NCI-H2227 treated with DMSO at 0.1 percent for 48 hours (cell line): ENCODE measurements around the gene GALNT4.

Source experiments
- DNase-seq: peaks from one replicate; lab custom pipeline; 2025; lab: John Stamatoyannopoulos, UW

Gene GALNT4

DNA sequence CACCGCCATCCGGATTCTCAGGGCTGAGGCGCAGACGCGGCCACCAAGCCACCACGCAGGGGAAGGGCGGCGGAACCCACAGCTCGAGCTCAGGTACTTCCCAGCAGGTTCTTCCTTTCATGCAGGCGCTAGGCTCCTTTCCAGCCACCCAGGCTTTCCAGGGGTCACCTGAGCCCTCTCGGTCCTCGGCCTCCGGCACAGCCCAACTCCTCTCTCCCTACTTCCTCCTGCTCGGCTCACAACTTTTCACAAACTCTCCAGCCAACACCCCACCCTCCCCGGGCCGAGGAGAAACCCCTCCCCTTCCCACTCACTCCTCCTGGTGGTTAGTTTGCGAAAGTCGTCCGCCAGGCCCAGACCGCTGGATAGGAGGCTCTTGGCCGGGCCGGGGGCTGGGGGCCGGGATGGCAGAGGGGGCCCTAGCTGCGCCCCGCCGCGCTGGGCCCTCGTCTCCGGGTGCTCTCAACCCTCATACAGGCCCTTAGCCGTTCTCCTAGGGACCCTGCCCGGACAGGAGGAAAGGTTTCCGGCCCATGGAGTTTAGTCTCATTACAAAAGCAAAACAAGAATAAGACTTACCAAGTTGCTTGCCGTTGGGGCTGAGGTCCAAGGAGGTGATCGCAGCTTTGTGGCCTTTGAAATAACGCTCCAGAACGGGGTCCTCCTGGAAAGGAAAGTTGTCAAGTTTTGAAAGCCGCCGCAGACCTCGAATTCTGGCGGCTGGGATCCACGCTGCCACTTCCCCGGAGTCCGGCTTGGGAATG lies at the start of gene GALNT4:
Gene GALNT4, minus strand, starts transcription at position 256 of the 764 bp plus-strand sequence. Its CDS starts 247 bp downstream, at position 9.
- DNase-seq: peak; percentile 62

DNA sequence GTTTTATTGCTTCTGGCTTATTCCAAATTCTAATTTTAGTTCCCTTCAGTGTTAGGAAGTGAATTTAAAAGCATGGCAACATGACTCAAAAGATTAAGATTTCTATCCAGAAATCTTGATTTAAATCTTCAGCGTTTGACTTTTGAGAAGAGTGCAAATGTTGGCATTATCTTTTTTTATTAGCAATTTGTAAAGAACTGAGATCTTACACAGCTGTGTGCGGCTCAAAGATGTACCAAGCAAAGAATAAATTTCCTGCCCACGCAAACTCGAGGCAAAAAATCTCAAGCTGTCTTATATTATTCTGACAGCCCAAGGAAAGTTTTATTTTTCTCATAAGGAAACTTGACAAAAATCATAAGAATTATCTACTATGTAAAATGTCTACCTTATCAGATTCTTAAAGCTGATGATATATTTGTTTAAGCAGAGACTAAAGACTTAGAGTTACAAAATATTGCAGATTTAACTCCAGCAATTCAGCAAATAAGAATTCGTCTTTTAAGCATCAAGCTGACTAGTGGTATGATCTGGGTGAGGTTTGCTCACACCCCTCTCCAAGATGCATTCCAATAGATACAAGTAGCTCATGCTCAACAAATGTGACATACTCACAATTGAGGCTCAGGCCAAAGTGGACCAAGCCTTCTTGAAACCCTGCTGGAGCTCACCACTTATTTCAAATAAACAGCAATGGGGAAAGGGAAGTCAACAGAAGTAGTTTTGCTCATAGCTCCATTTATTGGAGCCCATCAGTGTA lies 48.6 kb upstream of the GALNT4 start:
- no peak for DNase-seq

DNA sequence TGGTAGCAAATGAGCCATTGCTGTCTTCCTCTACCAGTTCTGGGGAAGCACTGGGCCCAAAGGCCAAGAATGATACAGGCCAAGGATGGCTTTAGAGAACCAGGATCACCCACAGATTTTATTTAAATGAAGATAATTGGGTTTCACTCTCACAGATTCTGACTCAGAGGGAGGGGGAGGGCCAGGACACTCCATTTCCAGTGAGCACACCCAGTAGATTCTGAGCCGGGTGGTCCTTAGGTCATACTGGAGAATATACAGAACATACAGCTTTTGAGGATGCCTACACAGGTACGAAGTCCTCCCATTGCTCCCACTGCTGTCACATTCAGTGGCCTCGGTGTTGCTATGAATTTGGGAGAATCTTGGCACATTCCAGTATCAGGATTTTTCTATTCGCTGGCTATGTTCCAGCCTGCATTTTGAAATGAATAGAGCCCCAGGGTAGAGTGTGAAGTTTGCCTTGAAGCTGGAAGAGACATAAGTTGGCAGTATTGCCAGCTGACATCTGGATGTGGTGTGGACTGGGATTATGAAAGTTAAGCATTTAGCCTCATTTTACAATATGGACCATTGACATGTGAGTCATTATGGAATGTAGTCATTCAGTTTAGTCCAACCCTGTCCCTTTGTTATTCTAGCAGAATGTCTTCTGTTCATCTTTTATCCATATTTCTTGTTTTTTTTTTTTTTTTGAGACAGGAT lies 47.0 kb upstream of the GALNT4 start:
- DNase-seq: no peak

DNA sequence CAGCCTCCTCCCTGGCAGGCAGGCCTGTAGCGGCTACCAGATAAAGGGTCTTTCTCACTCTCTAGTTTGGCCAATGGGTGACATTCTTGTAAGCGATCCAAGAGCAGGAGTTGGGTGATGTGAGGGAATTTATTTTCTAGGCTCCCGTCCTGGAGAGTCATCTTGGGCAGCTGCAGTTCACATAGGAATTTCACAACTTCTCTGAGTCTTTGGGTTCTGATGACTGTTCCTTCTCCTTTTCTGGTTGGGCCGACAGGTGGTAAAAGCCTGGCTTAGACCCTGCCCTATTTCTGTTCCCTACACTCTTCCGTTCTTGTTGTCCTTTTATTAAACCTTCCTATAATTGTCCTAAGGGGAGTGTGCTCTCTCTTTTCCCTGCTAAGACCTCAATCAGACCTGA lies 43.9 kb upstream of the GALNT4 start:
- no peak for DNase-seq

DNA sequence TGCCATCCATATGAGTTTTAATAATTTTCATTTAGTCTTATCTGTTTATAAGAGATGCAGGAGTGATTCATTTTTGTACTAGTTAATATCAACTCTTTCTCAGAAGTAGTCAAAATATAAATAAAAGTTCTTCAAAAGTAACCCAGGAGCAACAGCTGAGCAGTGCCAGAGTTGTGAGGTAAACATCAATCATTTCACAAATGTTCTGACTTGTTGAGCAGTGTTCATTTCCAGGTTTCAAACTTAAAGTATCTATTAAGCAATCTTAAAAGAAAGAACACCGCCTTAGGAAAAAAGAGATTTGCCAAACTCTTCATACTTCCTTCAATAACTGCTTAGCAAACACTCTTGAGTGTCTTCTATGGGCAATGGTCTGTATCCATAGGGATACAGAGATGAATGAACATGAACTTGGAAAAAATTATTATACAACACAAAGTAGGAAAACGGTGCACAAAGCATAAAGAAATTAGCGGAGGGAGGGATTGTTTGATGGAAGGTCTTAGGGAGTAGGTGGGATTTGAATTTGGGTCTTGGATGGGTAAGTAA lies 43.2 kb upstream of the GALNT4 start:
- DNase-seq: no peak

DNA sequence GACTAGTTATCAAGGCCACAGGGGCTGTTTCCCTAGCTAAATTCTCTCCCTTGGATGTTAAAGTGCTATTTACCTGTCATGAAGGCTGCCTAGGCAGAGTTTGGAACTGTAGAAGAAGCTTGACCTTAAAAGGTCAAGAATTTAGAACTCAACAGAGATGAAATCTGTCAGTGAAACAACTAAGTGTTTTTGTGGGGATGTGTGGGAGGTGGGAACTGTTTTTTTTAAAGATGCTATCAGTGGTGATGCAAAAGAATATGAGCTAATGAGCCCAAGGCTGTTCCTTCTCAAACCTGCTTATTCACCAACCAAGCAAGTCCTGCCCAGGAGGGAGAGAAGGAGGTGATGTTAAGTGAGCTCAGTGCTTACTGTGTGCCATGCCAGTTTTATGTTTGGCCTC lies 42.0 kb upstream of the GALNT4 start:
- no peak for DNase-seq

DNA sequence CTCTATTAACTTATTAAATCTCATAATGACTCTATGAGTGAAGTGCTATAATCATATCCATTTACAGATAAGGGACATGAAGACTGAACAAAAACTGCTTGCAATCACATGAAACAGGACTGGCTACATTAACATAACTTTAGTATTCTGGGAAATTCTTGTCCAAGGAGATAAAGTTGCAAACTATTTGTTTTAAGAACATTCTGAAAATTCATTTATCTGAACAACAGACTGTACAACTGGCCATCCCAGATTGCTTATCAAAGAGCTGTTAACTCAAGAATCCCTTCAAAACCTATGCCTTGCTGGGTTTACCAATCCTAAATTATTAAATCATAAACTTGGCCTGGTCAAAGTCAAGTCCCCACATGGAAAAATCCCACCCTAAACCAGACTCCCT lies 40.4 kb upstream of the GALNT4 start:
- DNase-seq: no peak

DNA sequence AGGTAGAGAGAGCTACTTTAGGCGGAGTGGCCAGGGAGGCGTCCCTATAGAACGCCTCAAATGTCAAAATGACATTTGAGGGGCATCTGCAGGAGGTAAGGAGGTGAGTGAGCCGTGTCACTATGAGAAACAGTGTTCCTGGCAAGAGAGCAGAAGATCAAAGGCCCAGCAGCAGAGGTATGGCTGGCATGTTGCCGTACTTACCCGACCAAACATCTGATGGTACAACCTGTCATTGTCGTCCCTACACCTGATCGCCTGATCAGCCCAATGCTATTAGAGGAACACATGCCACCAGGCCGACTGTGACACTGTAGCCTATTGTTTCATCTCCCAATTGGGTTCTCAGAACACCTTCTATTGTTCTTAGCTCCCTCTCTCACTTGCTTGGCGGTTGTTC lies 35.2 kb upstream of the GALNT4 start:
- DNase-seq: no peak

DNA sequence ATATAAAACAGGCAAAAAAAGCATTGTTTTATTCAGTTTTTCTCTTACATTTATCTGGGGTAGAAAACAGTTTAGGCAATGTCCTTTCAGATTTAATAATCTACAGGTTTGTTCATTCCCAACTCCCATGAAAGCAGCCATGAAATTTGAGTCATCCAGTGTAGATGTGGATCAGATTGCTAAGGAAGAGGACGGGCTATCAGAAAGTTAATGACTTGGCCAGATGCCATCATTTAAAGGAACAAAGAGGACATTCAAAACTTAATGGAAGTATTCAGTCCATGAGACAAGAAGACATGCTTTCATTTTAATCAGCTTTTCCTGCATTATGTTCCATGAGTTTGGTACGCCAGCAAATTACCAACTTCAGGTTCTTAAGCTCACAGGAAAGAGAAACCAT lies 32.4 kb upstream of the GALNT4 start:
- DNase-seq: no peak

DNA sequence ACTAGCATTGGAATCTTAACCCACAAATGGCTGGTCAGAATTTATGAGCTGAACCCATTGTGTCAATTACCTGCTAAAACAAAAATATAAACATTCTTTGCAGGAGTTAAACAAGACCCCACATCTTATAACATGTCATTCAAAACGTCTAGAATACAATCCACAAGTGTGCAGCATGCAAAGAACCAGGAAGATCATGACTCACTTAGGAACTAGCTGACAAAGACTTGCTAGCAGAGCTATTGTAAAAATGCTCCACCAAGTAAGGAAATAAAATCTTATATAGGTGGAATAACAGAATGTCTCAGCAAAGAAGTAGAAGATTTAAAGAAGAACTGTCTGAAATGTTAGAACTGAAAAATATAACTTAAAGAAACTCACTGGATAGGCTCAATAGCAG lies 27.8 kb upstream of the GALNT4 start:
- no peak for DNase-seq

DNA sequence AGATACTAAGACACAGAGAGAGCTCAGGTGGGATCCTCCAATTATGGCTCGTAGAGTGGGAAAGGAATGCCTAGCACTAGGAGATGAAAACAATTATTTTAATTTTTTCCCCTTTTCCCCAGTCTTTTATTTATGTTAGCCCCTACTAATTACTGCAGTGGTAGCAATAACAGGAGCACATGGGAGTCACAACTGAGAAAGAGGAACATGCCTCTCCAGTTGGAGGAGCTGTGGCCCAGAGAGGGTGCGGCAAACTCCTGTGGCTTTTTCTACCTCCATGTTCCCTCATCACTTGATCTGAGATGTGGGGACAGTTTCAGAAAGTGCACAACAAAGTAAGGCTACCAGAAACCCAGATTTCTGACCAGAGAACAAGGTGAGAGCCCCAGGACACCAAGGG lies 27.2 kb upstream of the GALNT4 start:
- DNase-seq: no peak

DNA sequence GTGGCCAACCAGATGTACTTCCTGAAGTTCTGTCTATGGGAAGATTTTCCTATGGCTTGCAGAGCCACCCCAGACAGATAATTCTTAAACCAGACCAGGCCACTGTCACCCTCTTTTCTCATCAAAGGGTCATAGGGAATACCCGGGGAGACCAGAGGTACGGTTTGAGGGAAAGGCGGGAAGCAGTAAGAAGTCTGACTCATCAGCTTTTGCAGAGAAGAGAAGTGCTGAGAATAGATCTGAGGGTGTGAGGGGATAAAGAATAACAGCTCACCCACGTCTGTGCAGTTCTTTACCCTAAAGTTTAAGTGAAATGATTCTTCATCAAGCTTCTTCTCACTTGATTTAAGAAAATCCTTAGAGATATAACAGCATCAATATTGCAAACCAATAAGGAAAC lies 22.5 kb upstream of the GALNT4 start:
- no peak for DNase-seq

DNA sequence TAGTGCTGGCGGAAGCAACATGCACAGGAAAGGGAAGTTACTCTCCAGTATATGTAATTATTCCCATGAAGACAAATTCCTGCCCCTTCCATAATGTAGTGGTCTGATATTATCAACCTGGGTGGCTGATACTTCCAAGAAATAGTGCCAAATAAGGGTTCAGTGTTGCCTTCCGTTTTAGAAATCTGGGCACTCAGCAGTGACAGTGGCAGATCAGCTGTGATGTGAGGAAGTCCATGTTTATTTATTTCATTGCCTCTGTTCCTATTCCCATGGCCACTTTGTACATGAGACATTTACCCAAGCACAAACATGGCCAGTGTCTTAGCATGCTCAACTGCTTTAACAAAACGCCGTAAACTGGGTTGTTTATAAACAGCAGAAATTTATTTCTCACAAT lies 21.6 kb upstream of the GALNT4 start:
- no peak for DNase-seq

DNA sequence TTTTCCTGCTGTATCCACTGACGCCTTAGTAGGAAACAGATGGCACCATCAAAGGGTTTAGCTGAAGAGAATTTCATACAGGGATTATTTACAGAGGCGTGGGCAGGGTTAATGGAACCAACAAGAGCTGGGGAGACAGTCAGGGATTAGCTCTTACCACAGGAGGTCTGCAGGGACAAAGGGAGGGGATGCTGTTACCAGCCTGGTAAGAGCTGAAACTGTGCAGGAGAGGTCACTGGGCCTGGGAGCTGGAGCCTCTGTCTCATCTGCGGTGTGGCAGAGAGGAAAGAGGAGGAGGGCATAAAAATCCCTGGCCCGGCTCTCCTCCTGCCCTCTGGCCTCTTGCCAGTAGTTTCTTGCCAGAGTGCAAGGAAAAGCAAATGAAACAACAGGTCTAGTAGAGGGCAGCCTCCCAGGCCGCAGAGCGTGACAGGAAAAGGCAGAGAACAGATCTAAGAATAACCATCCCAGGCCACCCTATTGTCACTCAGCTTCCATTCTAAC lies 20.1 kb upstream of the GALNT4 start:
- peak; percentile 92 for DNase-seq

DNA sequence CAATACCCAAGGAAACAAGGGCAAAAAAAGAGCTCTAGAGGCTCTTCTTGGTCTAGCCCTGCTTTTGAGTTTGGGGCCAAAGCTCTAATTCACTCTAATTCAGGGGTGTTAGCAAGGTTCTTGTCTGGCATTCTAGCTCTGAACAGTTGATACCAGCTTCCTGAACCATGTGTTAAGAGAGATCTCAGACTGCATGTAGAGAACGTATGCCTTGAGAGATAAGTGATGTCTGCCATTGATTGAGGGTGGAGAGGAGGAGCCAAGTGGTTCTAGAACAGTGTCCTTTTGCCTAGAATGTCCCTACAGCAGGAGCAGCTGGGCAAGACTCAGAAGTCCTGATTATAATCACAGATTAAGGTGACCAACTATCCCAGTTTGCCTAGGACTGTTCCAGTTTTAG lies 19.4 kb upstream of the GALNT4 start:
- DNase-seq: no peak

DNA sequence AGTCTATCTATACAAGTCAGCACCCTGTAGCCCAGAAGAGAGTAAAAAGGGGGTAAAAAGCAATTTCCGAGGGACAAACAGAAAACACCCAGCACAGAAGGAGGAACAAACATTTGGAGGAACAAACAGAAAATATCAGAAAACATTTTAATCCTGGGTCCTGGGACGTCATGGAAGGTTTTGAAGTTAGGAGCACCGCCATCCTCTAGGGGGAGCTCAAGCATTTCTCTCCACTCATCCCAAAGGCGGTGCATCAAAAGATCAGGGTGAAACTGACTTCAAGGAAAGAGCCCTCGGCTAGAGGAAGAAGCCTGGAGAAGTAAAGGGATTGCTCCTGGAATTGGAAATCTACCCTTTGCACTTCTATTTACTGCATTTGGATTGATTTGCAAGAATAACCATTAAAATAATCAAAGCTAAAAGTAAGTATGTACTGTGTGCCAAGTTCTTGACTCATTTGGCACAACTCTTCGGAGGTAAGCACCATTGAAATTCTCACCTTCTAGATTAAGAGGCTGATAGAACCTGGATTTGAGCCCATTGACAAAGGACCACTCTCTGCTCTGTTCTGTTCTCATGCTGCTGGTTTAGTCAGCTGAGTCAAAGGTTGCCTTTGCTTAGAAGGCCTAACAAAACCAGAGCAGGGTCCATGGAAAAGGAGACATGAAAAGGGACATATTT lies 18.5 kb upstream of the GALNT4 start:
- peak; percentile 35 for DNase-seq

DNA sequence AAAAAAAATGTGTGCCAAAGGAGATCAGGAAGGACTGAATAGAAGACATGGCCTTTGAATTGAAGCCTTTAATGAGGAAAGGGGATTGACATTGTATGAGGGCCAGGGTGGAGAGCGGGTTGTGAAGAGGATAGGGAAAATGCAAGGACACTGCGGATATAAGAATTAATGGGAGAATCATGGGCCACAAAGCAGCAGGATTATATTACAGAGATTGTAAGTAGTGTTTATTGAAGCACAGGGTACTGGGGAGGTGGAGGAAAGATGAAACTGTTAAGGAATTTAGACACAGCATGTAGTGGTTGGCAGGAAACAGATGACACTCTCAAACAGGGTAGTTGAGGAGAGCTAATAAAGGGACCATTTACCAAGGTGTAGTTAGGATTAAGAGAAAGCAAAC lies 17.6 kb upstream of the GALNT4 start:
- DNase-seq: no peak

DNA sequence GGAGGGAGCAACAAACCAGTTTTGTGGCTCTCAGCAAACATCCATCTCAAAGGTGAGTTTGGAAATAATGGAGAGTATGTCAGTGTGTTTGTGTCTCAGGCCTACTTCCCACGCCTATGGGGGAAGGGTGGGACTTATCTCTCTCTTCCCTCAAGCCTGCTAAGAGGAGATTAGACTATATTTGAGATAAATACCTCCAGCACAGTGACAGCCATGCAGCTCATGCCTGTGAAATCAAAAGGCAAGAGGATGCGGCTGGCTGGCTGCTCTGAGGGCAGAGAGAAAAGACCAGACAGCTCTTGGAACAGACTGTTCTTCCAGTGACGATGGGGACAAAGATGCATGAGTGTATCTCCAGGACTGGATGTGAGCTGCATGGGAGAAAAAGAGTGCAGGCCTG lies 16.0 kb upstream of the GALNT4 start:
- DNase-seq: no peak

DNA sequence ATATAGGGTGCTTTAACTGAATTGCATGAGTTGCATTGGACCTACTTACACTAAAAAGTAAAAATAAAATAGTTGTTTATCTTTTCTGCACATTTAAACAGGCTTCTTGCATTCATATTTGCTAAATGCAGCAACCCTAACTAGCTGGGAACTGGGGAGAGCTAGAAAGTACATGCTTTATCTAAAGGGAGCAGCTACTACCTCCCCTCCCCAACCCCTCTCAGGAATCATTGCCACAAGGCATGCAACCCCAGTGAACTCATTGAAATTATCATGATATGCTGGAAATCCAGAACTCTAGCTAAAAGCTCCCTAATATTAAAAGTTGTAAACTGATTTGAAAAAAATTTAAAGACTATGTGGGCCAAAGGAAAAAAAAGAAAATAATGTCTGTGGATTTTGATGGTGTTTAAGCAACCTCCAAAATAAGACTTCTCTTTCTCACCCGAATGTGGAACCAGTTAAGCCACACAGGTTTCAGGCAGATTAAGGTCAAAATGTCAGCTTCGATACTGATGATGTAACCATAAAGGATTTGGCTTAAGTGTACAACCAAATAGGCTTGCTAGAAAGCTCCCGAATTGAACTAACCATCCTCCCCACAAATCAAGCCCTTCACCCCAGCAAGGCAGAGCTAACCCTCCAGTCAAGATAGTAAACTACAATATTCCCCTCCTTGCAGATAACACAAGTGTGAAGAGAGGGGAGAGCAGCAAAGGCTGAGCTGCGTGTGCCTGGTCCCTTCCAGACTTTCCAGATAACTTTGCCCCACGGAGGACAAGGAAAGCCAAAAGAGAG lies 15.0 kb upstream of the GALNT4 start:
- no peak for DNase-seq

DNA sequence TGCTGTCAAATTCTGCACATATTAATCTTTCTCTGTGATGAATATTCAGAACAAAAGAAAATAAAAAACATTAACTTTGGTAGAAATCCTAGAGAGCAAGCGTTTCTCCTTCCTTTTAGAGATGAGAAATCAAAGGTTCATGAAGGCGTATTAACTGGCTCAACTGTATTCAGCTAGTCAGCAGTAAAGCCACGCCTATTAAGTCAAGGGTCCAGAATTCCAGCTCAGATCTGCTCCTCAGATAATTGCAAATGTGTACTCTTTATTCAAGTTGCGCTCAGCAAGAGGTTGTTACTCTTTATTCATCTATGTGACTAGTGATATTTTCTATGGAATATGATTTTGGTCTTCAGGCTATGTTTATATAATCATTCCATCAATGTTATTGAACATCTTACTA lies 14.3 kb upstream of the GALNT4 start:
- DNase-seq: no peak

DNA sequence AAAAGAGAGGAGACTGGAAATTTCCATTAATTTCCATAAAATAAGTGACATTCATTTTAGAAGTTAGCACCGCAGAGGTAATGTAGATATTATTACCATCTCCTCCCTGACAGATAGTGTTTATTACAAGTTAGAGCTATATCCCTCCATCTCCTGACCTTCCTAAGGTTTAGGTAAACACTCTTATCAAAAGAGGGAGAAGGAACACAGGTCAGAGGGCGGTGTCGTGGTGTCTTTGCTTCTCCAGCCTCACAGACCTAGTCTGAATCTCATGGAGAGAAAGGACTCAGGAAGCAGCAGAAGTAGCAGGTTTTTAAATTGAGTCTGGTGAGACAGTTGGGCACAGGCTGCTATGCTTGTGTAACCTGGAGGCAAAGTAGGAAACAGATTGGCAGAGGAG lies 12.8 kb upstream of the GALNT4 start:
- no peak for DNase-seq
